SK-N-SH (cell line): Measurements from ENCODE around the gene PIP5K1C.

ENCODE experiments used
- CTCF ChIP-seq: fragments of 200-600 bp; sonication (generic); IDR thresholded peaks from 2 replicates; pipeline ENCODE4 v1.6.1; 2017; ENCODE audit warnings: antibody characterized with exemption, mild to moderate bottlenecking, moderate library complexity
- ELF1 ChIP-seq: IDR thresholded peaks from 2 replicates; pipeline ENCODE4 v1.4.0; 2012
- FOXM1 ChIP-seq: IDR thresholded peaks from 2 replicates; pipeline ENCODE4 v1.4.0; 2012; ENCODE audit warnings: low read depth, mild to moderate bottlenecking
- GABPA ChIP-seq: IDR thresholded peaks from 2 replicates; pipeline ENCODE4 v1.4.0; 2012; ENCODE audit warnings: low read depth, mild to moderate bottlenecking
- MXI1 ChIP-seq: IDR thresholded peaks from 2 replicates; pipeline ENCODE4 v1.6.1; 2012; ENCODE audit warnings: mild to moderate bottlenecking, low read depth, low read length, improper control_type of control experiment
- NRF1 ChIP-seq: IDR thresholded peaks from 2 replicates; pipeline ENCODE4 v1.6.1; 2012; ENCODE audit warnings: low read depth, mild to moderate bottlenecking, low read length
- POLR2AphosphoS5 ChIP-seq: IDR thresholded peaks from 2 replicates; pipeline ENCODE4 v1.6.1; 2012; ENCODE audit warnings: low read depth, low read length
- RFX5 ChIP-seq: IDR thresholded peaks from 2 replicates; pipeline ENCODE4 v1.6.1; 2012; ENCODE audit warnings: mild to moderate bottlenecking, improper control_type of control experiment, low read length
- RXRA ChIP-seq: IDR thresholded peaks from 2 replicates; pipeline ENCODE4 v1.4.0; 2012; ENCODE audit warnings: low read depth, mild to moderate bottlenecking, borderline replicate concordance
- TAF1 ChIP-seq: IDR thresholded peaks from 2 replicates; pipeline ENCODE4 v1.6.1; 2012; ENCODE audit warnings: low read depth, mild to moderate bottlenecking, low read length, moderate library complexity, borderline replicate concordance
- TEAD4 ChIP-seq: IDR thresholded peaks from 2 replicates; pipeline ENCODE4 v1.4.0; 2012; ENCODE audit warnings: mild to moderate bottlenecking, borderline replicate concordance; ENCODE audit not compliant: insufficient read depth
- USF2 ChIP-seq: fragments of 150-350 bp; IDR thresholded peaks from 2 replicates; pipeline ENCODE4 v1.6.1; 2017; ENCODE audit warnings: antibody characterized with exemption, low read length, low read depth, borderline replicate concordance

GRCh38 chr19:3641515-3642269 lies 58.6 kb downstream of the PIP5K1C start:
- TF ChIP-seq CTCF (no peak), POLR2AphosphoS5 (no peak), RXRA (no peak), TEAD4 (no peak), USF2 (no peak), TAF1 (no peak), FOXM1 (no peak), RFX5 (no peak), NRF1 (no peak), GABPA (no peak), ELF1 (no peak), MXI1 (no peak)
